Trophoblast cell (in vitro differentiated cells and primary cell): ENCODE results near the gene TRIM13.

Experiments used
- DNase-seq, 2 donors: peaks; one replicate each; pipeline ENCODE4 v3.0.0-alpha.2; 2016
- H2AFZ ChIP-seq: 2 replicates; pipeline ENCODE4 v1.6.1; 2013; ENCODE audit warnings: low read length, moderate library complexity, mild to moderate bottlenecking; ENCODE audit not compliant: insufficient read depth, poor library complexity
- H2AK5ac ChIP-seq: 2 replicates; pipeline ENCODE4 v1.6.1; 2013; ENCODE audit warnings: mild to moderate bottlenecking, low read length
- H2BK120ac ChIP-seq: 2 replicates; pipeline ENCODE4 v1.6.1; 2013; ENCODE audit warnings: low read length, mild to moderate bottlenecking, moderate library complexity; ENCODE audit not compliant: insufficient read depth, poor library complexity
- H2BK12ac ChIP-seq: 2 replicates; pipeline ENCODE4 v1.6.1; 2013; ENCODE audit warnings: mild to moderate bottlenecking, low read length, moderate library complexity
- H2BK5ac ChIP-seq: 2 replicates; pipeline ENCODE4 v1.6.1; 2013; ENCODE audit warnings: low read length, low read depth, moderate library complexity, mild to moderate bottlenecking; ENCODE audit not compliant: poor library complexity
- H3K14ac ChIP-seq: 2 replicates; pipeline ENCODE4 v1.6.1; 2013; ENCODE audit warnings: mild to moderate bottlenecking, low read length
- H3K18ac ChIP-seq: 2 replicates; pipeline ENCODE4 v1.6.1; 2013; ENCODE audit warnings: mild to moderate bottlenecking, low read length
- H3K23ac ChIP-seq: 2 replicates; pipeline ENCODE4 v1.6.1; 2013; ENCODE audit warnings: low read length
- H3K27ac ChIP-seq: 2 replicates; pipeline ENCODE4 v1.5.1; 2013; ENCODE audit warnings: low read depth, mild to moderate bottlenecking, inconsistent platforms, low read length, moderate library complexity
- H3K27me3 ChIP-seq: 2 replicates; pipeline ENCODE4 v1.6.1; 2013; ENCODE audit warnings: inconsistent platforms, mild to moderate bottlenecking, low read length, moderate library complexity; ENCODE audit not compliant: insufficient read depth
- H3K36me3 ChIP-seq, 2 experiments: 1 replicate in 1 of 2; 2 replicates in 1 of 2; pipeline ENCODE4 v1.6.1; 2013; ENCODE audit warnings: low read length in 2 of 2, mild to moderate bottlenecking in 2 of 2, moderate library complexity in 1 of 2; ENCODE audit not compliant: insufficient read depth in 2 of 2, control insufficient read depth in 1 of 2
- H3K4ac ChIP-seq: 2 replicates; pipeline ENCODE4 v1.6.1; 2013; ENCODE audit warnings: low read depth, mild to moderate bottlenecking, low read length, moderate library complexity
- H3K4me1 ChIP-seq, 2 experiments: 1 replicate in 1 of 2; 2 replicates in 1 of 2; pipeline ENCODE4 v1.6.1; 2013; ENCODE audit warnings: low read length in 2 of 2, mild to moderate bottlenecking in 2 of 2, moderate library complexity in 1 of 2; ENCODE audit not compliant: insufficient read depth in 2 of 2, control insufficient read depth in 1 of 2
- H3K4me2 ChIP-seq: 2 replicates; pipeline ENCODE4 v1.6.1; 2013; ENCODE audit warnings: inconsistent platforms, mild to moderate bottlenecking, low read length, moderate library complexity
- H3K4me3 ChIP-seq: 2 replicates; pipeline ENCODE4 v1.5.1; 2013; ENCODE audit warnings: mild to moderate bottlenecking, low read depth, low read length, inconsistent platforms
- H3K79me1 ChIP-seq: one replicate; pipeline ENCODE4 v1.6.1; 2013; ENCODE audit warnings: low read length
- H3K79me2 ChIP-seq: 2 replicates; pipeline ENCODE4 v1.6.1; 2013; ENCODE audit warnings: low read length, mild to moderate bottlenecking; ENCODE audit not compliant: control insufficient read depth, insufficient read depth, poor library complexity
- H3K9ac ChIP-seq: 2 replicates; pipeline ENCODE4 v1.6.1; 2013; ENCODE audit warnings: mild to moderate bottlenecking, low read length
- H3K9me3 ChIP-seq: 2 replicates; pipeline ENCODE4 v1.6.1; 2013; ENCODE audit warnings: low read depth, mild to moderate bottlenecking, control low read depth, inconsistent platforms, low read length; ENCODE audit not compliant: insufficient read depth
- H4K12ac ChIP-seq: 2 replicates; pipeline ENCODE4 v1.6.1; 2013; ENCODE audit warnings: low read depth, mild to moderate bottlenecking, low read length, moderate library complexity
- H4K8ac ChIP-seq: 2 replicates; pipeline ENCODE4 v1.6.1; 2013; ENCODE audit warnings: low read depth, mild to moderate bottlenecking, low read length, moderate library complexity
- H4K91ac ChIP-seq: one replicate; pipeline ENCODE4 v1.6.1; 2013; ENCODE audit warnings: low read depth, mild to moderate bottlenecking, low read length, moderate library complexity
- WGBS: extraction: QIAGEN DNeasy Blood & Tissue Kit; methylation state at CpG from one replicate; pipeline ENCODE4 v1.1.7; 2013; ENCODE audit warnings: missing lambda C conversion rate; ENCODE audit not compliant: insufficient read length, insufficient coverage; ENCODE audit errors: extremely low coverage; 5-methylcytosine and 5-hydroxymethylcytosine counted together

TRIM13 gene

GRCh38 chr13:50030315-50030714, 33.5 kb downstream of the TRIM13 start:
- no CpG with 5 or more reads among the region's 3 CpGs for WGBS
- Histone ChIP-seq H3K4ac (no peak overlapping the region), H3K79me2 (no peaks in the 10 kb centered on the region), H3K14ac (no peak overlapping the region), H2BK5ac (no peak overlapping the region), H3K4me1 (no peaks in the 10 kb centered on the region), H2AK5ac (no peak overlapping the region), H3K23ac (no peak overlapping the region), H3K9me3 (no peaks in the 10 kb centered on the region), H3K4me2 (no peak overlapping the region), H2BK120ac (no peak overlapping the region), H3K9ac (no peak overlapping the region), H4K91ac (no peak overlapping the region), H2BK12ac (no peak overlapping the region), H3K79me1 (no peaks in the 10 kb centered on the region), H3K4me3 (no peak overlapping the region), H4K12ac (no peak overlapping the region), H3K27ac (no peak overlapping the region), H3K27me3 (no peaks in the 10 kb centered on the region), H4K8ac (no peak overlapping the region), H3K36me3 (no peaks in the 10 kb centered on the region), H3K18ac (no peak overlapping the region), H2AFZ (no peak overlapping the region)
- DNase-seq, result peak in 1 of 2 donors; percentile 46

- H3K4me2 ChIP-seq, result no peak overlapping the region
- H2AK5ac ChIP-seq, result no peak overlapping the region
- H3K14ac ChIP-seq, result no peak overlapping the region
- H3K9ac ChIP-seq, result no peak overlapping the region
- no peak overlapping the region for H3K27ac ChIP-seq
- H3K9me3 ChIP-seq, result no peaks in the 10 kb centered on the region
- peaks cover 0 to 3% of the 10 kb centered on the region in 2 experiments for H3K36me3 ChIP-seq
- no peak overlapping the region for H4K8ac ChIP-seq
- H3K27me3 ChIP-seq, result no peaks in the 10 kb centered on the region
- no peaks in the 10 kb centered on the region for H3K79me2 ChIP-seq
- H2BK120ac ChIP-seq, result no peak overlapping the region
- no peak overlapping the region for H3K4ac ChIP-seq
- no peak overlapping the region for H4K12ac ChIP-seq
- no peak overlapping the region for H2BK5ac ChIP-seq
- H3K79me1 ChIP-seq, result no peaks in the 10 kb centered on the region
- no peak overlapping the region for H3K23ac ChIP-seq
- H2AFZ ChIP-seq, result no peak overlapping the region
- H3K18ac ChIP-seq, result no peak overlapping the region
- no peaks in the 10 kb centered on the region for H3K4me1 ChIP-seq
- peak in 1 of 2 donors; percentile 36 for DNase-seq
- H3K4me3 ChIP-seq, result no peak overlapping the region
- no peak overlapping the region for H4K91ac ChIP-seq
- H2BK12ac ChIP-seq, result no peak overlapping the region
Measured at GRCh38 chr13:50033725-50034124, 36.9 kb downstream of the TRIM13 start.

GRCh38 chr13:50037788-50038187, 40.9 kb downstream of the TRIM13 start:
- no peaks in the 10 kb centered on the region for H3K27me3 ChIP-seq
- H4K8ac ChIP-seq, result no peak overlapping the region
- H4K12ac ChIP-seq, result no peak overlapping the region
- H3K23ac ChIP-seq, result no peak overlapping the region
- no peak overlapping the region for H3K4me3 ChIP-seq
- H2BK120ac ChIP-seq, result no peak overlapping the region
- no peak overlapping the region for H2BK5ac ChIP-seq
- no peak overlapping the region for H3K9ac ChIP-seq
- H3K27ac ChIP-seq, result no peak overlapping the region
- no peak overlapping the region for H2BK12ac ChIP-seq
- no peak overlapping the region for H3K4me2 ChIP-seq
- H3K36me3 ChIP-seq, result peaks cover 0 to 3% of the 10 kb centered on the region in 2 experiments
- H3K4me1 ChIP-seq, result no peaks in the 10 kb centered on the region
- no peak overlapping the region for H4K91ac ChIP-seq
- no peak for DNase-seq
- no peaks in the 10 kb centered on the region for H3K9me3 ChIP-seq
- no peak overlapping the region for H2AFZ ChIP-seq
- no peak overlapping the region for H3K4ac ChIP-seq
- H2AK5ac ChIP-seq, result no peak overlapping the region
- H3K14ac ChIP-seq, result no peak overlapping the region
- no peak overlapping the region for H3K18ac ChIP-seq
- H3K79me2 ChIP-seq, result no peaks in the 10 kb centered on the region
- H3K79me1 ChIP-seq, result no peaks in the 10 kb centered on the region

- Histone ChIP-seq H3K23ac (no peak overlapping the region), H3K14ac (no peak overlapping the region), H3K27ac (no peak overlapping the region), H3K4me3 (no peak overlapping the region), H2BK120ac (no peak overlapping the region), H3K9me3 (no peaks in the 10 kb centered on the region), H3K36me3 (peaks cover 0 to 3% of the 10 kb centered on the region in 2 experiments), H2AK5ac (no peak overlapping the region), H3K79me1 (no peaks in the 10 kb centered on the region), H2BK5ac (no peak overlapping the region), H3K18ac (no peak overlapping the region), H3K4ac (no peak overlapping the region), H4K8ac (no peak overlapping the region), H3K79me2 (no peaks in the 10 kb centered on the region), H3K9ac (no peak overlapping the region), H2BK12ac (no peak overlapping the region), H2AFZ (no peak overlapping the region), H3K27me3 (no peaks in the 10 kb centered on the region), H4K12ac (no peak overlapping the region), H3K4me1 (no peaks in the 10 kb centered on the region), H4K91ac (no peak overlapping the region), H3K4me2 (no peak overlapping the region)
- WGBS, result no CpG with 5 or more reads among the region's 6 CpGs
- DNase-seq, result peak; percentile 61 to 68
Measured at GRCh38 chr13:50038266-50038665, 41.4 kb downstream of the TRIM13 start.
